MM.1S (cell line): ENCODE results near the gene PLA2G4B.

ENCODE experiments used
- DNase-seq: peaks from one replicate; pipeline ENCODE4 v3.0.0-alpha.2; 2015
- H2AFZ ChIP-seq: fragments of 300-600 bp; sonication (generic); 2 replicates; pipeline ENCODE4 v1.6.0; 2016; ENCODE audit warnings: antibody characterized with exemption, low read length
- H3F3A ChIP-seq: fragments of 300-600 bp; sonication (generic); 2 replicates; pipeline ENCODE4 v1.6.1; 2016; ENCODE audit warnings: mild to moderate bottlenecking, antibody characterized with exemption, low read length, moderate library complexity, mixed read lengths; ENCODE audit not compliant: insufficient read depth
- H3K27ac ChIP-seq: fragments of 300-600 bp; sonication (generic); 2 replicates; pipeline ENCODE4 v1.5.1; 2016; ENCODE audit warnings: mild to moderate bottlenecking, low read length
- H3K27me3 ChIP-seq: fragments of 300-600 bp; sonication (generic); replicated peaks from 2 replicates; pipeline ENCODE4 v1.6.0; 2016; ENCODE audit warnings: low read length; ENCODE audit not compliant: insufficient read depth
- H3K36me3 ChIP-seq: fragments of 300-600 bp; sonication (generic); replicated peaks from 2 replicates; pipeline ENCODE4 v1.6.1; 2016; ENCODE audit warnings: mild to moderate bottlenecking, low read length, mixed read lengths; ENCODE audit not compliant: insufficient read depth
- H3K4me1 ChIP-seq: fragments of 300-600 bp; sonication (generic); 2 replicates; pipeline ENCODE4 v1.6.1; 2016; ENCODE audit warnings: low read length, mixed read lengths
- H3K4me2 ChIP-seq: fragments of 300-600 bp; sonication (generic); 2 replicates; pipeline ENCODE4 v1.6.0; 2016; ENCODE audit warnings: low read depth, low read length
- H3K4me3 ChIP-seq: fragments of 300-600 bp; sonication (generic); 2 replicates; pipeline ENCODE4 v1.5.1; 2016; ENCODE audit warnings: low read length, mixed read lengths
- H3K79me2 ChIP-seq: fragments of 300-600 bp; sonication (generic); 2 replicates; pipeline ENCODE4 v1.6.1; 2016; ENCODE audit warnings: mixed run types, low read length, mixed read lengths
- H3K9ac ChIP-seq: fragments of 300-600 bp; sonication (generic); 2 replicates; pipeline ENCODE4 v1.6.1; 2016; ENCODE audit warnings: low read length, mixed read lengths
- H3K9me2 ChIP-seq: fragments of 300-600 bp; sonication (generic); replicated peaks from 2 replicates; pipeline ENCODE4 v1.6.1; 2016; ENCODE audit warnings: mild to moderate bottlenecking, low read length, mixed read lengths; ENCODE audit not compliant: insufficient read depth
- H3K9me3 ChIP-seq: fragments of 300-600 bp; sonication (generic); replicated peaks from 2 replicates; pipeline ENCODE4 v1.6.1; 2016; ENCODE audit warnings: mild to moderate bottlenecking, low read length, mixed read lengths; ENCODE audit not compliant: insufficient read depth
- H4K20me1 ChIP-seq: fragments of 300-600 bp; sonication (generic); 2 replicates; pipeline ENCODE4 v1.6.1; 2016; ENCODE audit warnings: mild to moderate bottlenecking, low read length, moderate library complexity, mixed read lengths; ENCODE audit not compliant: insufficient read depth
- EZH2 ChIP-seq: fragments of 300-600 bp; sonication (generic); optimal IDR thresholded peaks from 2 replicates; pipeline ENCODE3; 2017; ENCODE audit warnings: low read depth, mild to moderate bottlenecking, antibody characterized with exemption, low read length, mixed read lengths
- EZH2phosphoT487 ChIP-seq: fragments of 300-600 bp; sonication (generic); IDR thresholded peaks from 2 replicates; pipeline ENCODE4 v1.6.1; 2018; ENCODE audit warnings: antibody characterized with exemption, low read length
- TF ChIP-seq, protein P1 (sequence below): fragments of 300-600 bp; sonication (generic); IDR thresholded peaks from 2 replicates; pipeline ENCODE4 v1.5.1; 2016; ENCODE audit warnings: antibody characterized with exemption, low read length, mixed read lengths

Gene PLA2G4B

GRCh38 chr15:41856716-41857115 is 18.1 kb downstream of the PLA2G4B start:
- no peaks in the 10 kb centered on the region for H3K9me3 ChIP-seq
- no peak for DNase-seq
- no peaks in the 10 kb centered on the region for H3F3A ChIP-seq
- no peak overlapping the region for H2AFZ ChIP-seq
- H3K79me2 ChIP-seq = no peaks in the 10 kb centered on the region
- peaks cover 5% of the 10 kb centered on the region for H3K27me3 ChIP-seq
- no peaks in the 10 kb centered on the region for H4K20me1 ChIP-seq
- no peaks in the 10 kb centered on the region for H3K36me3 ChIP-seq
- H3K9ac ChIP-seq = no peak overlapping the region
- no peak overlapping the region for H3K4me2 ChIP-seq
- no peak overlapping the region for H3K4me3 ChIP-seq
- TF ChIP-seq, protein P1, sequence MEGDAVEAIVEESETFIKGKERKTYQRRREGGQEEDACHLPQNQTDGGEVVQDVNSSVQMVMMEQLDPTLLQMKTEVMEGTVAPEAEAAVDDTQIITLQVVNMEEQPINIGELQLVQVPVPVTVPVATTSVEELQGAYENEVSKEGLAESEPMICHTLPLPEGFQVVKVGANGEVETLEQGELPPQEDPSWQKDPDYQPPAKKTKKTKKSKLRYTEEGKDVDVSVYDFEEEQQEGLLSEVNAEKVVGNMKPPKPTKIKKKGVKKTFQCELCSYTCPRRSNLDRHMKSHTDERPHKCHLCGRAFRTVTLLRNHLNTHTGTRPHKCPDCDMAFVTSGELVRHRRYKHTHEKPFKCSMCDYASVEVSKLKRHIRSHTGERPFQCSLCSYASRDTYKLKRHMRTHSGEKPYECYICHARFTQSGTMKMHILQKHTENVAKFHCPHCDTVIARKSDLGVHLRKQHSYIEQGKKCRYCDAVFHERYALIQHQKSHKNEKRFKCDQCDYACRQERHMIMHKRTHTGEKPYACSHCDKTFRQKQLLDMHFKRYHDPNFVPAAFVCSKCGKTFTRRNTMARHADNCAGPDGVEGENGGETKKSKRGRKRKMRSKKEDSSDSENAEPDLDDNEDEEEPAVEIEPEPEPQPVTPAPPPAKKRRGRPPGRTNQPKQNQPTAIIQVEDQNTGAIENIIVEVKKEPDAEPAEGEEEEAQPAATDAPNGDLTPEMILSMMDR = no peak
- TF ChIP-seq EZH2 (no peak), EZH2phosphoT487 (no peak)
- H3K4me1 ChIP-seq = peaks cover 7% of the 10 kb centered on the region; the same call in 1 of the 2 replicates
- no peaks in the 10 kb centered on the region for H3K9me2 ChIP-seq
- no peak overlapping the region for H3K27ac ChIP-seq

- TF ChIP-seq, protein P1 = no peak
- TF ChIP-seq EZH2phosphoT487 (no peak), EZH2 (no peak)
- no peaks in the 10 kb centered on the region for H3F3A ChIP-seq
- H3K36me3 ChIP-seq = no peaks in the 10 kb centered on the region
- no peaks in the 10 kb centered on the region for H3K9me2 ChIP-seq
- H3K79me2 ChIP-seq = no peaks in the 10 kb centered on the region
- no peak overlapping the region for H3K4me3 ChIP-seq
- DNase-seq = no peak
- no peak overlapping the region for H3K9ac ChIP-seq
- no peak overlapping the region for H2AFZ ChIP-seq
- no peaks in the 10 kb centered on the region for H4K20me1 ChIP-seq
- peaks cover 7% of the 10 kb centered on the region; the same call in 1 of the 2 replicates for H3K4me1 ChIP-seq
- no peaks in the 10 kb centered on the region for H3K9me3 ChIP-seq
- H3K27ac ChIP-seq = no peak overlapping the region
- H3K4me2 ChIP-seq = no peak overlapping the region
- H3K27me3 ChIP-seq = peaks cover 11% of the 10 kb centered on the region
These were observed 18.7 kb downstream of the PLA2G4B start for GRCh38 chr15:41857316-41857715.

DNA sequence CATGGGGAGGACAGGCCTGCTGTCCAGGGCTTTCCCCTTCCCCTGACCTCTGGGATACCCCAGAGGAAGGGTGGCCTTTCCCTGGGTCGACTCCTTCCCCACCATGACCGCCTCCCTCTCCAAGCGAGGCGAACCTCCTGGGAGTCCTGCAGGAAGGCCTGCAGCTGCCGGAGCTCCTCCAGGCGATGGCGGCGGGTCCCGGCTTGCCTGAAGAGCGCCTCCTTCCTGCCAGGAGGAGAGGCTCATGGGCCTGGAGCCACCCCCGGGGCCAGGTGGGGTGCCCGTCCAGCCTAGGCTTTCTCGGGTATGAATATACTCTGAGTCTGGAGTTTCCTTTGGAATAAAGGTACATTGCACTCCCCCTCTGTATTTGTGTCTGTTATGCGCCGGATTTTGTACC is 20.1 kb downstream of the PLA2G4B start:
- H3K79me2 ChIP-seq = no peaks in the 10 kb centered on the region
- H3K9me3 ChIP-seq = no peaks in the 10 kb centered on the region
- DNase-seq = no peak
- H3K4me1 ChIP-seq = peaks cover 7% of the 10 kb centered on the region; the same call in 1 of the 2 replicates
- H3F3A ChIP-seq = no peaks in the 10 kb centered on the region
- no peak overlapping the region for H3K4me3 ChIP-seq
- H3K9ac ChIP-seq = no peak overlapping the region
- H2AFZ ChIP-seq = no peak overlapping the region
- no peaks in the 10 kb centered on the region for H4K20me1 ChIP-seq
- no peaks in the 10 kb centered on the region for H3K36me3 ChIP-seq
- TF ChIP-seq, protein P1 = no peak
- TF ChIP-seq EZH2phosphoT487 (no peak), EZH2 (no peak)
- no peak overlapping the region for H3K4me2 ChIP-seq
- H3K27me3 ChIP-seq = peaks cover 24% of the 10 kb centered on the region
- no peaks in the 10 kb centered on the region for H3K9me2 ChIP-seq
- H3K27ac ChIP-seq = no peak overlapping the region
